K562 (cell line): ENCODE measurements around the gene CDCA7. TPM values are rescaled to one million over a fixed set of nuclear protein-coding genes. Genes with fewer than 3 reads are reported as not detected.

Experiments used
- E2F6 ChIP-seq, 2 experiments: IDR thresholded peaks; 2 replicates each; pipeline ENCODE4 v1.6.1; 2011; ENCODE audit warnings: borderline replicate concordance in 1 of 2, control low read depth in 1 of 2, low read depth in 1 of 2, low read length in 1 of 2, mild to moderate bottlenecking in 1 of 2, mixed read lengths in 1 of 2, moderate library complexity in 1 of 2; ENCODE audit not compliant: insufficient read depth in 1 of 2, insufficient read length in 1 of 2, poor library complexity in 1 of 2, severe bottlenecking in 1 of 2; ENCODE audit errors: extremely low read depth in 1 of 2
- HDAC1 ChIP-seq, 2 experiments: fragments of 450-650 bp; IDR thresholded peaks; 2 replicates each; pipeline ENCODE4 v1.6.1; 2016 to 2017; ENCODE audit warnings: inconsistent platforms in 1 of 2, mild to moderate bottlenecking in 1 of 2, moderate library complexity in 1 of 2
- PHF8 ChIP-seq: fragments of 200-600 bp; sonication (generic); IDR thresholded peaks from 2 replicates; pipeline ENCODE4 v1.6.1; 2012; ENCODE audit warnings: mixed run types, mild to moderate bottlenecking, inconsistent platforms, low read length, moderate library complexity, borderline replicate concordance
- TRIM28 ChIP-seq: fragments of 450-650 bp; IDR thresholded peaks from 2 replicates; pipeline ENCODE4 v1.6.1; 2017
- ZNF318 ChIP-seq, 2 experiments: fragments of 450-650 bp; IDR thresholded peaks; 2 replicates each; pipeline ENCODE4 v1.6.1; 2016; ENCODE audit warnings: mild to moderate bottlenecking in 2 of 2, borderline replicate concordance in 1 of 2, low read depth in 1 of 2, moderate library complexity in 1 of 2
- ZNF384 ChIP-seq: IDR thresholded peaks from 2 replicates; pipeline ENCODE4 v1.6.1; 2012; ENCODE audit warnings: low read depth, low read length, improper control_type of control experiment
- polyA plus RNA-seq, 8 experiments: library from polyadenylated mRNA; depleted of rRNA in 4 of 8; stranded (reverse) in 5 of 8; unstranded in 3 of 8; fragments of >200 nt; fragmentation: Nextera tagmentation in 2 of 8; fragmentation: Illumina TruSeq in 1 of 8; extraction: Ambion mirVana in 2 of 8; extraction: Trizol in 1 of 8; gene quantifications; 2 replicates each; pipeline versions ENCODE4 v1.2.1 to v1.2.3, GENCODE V29; 2011 to 2014; ENCODE audit warnings: inconsistent platforms in 1 of 8, missing spikeins in 1 of 8
- total RNA-seq, 7 experiments: library from RNA; depleted of rRNA in 6 of 7; stranded (reverse); fragments of >200 nt in 6 of 7; fragmentation: Illumina TruSeq in 2 of 7; extraction: Trizol in 2 of 7; gene quantifications; 2 replicates each; pipeline versions ENCODE4 v1.2.1 to v1.2.3, GENCODE V29; 2011 to 2021; ENCODE audit warnings: low replicate concordance in 1 of 7
- TF ChIP-seq, protein P1 (sequence below): IDR thresholded peaks from 2 replicates; pipeline ENCODE4 v1.6.1; 2012; ENCODE audit warnings: low read depth, low read length, improper control_type of control experiment, borderline replicate concordance
- TF ChIP-seq, protein P2 (sequence below): IDR thresholded peaks from 3 replicates; pipeline ENCODE4 v1.6.1; 2011; ENCODE audit warnings: borderline replicate concordance, mild to moderate bottlenecking; ENCODE audit not compliant: insufficient read length, insufficient read depth
- TF ChIP-seq, protein P3 (sequence below): fragments of 450-650 bp; IDR thresholded peaks from one replicate; pipeline ENCODE4 v1.6.1; 2018; ENCODE audit warnings: mild to moderate bottlenecking, moderate library complexity; ENCODE audit not compliant: partially characterized antibody

Gene CDCA7
- total and polyA plus RNA-seq, 9 of the 15 experiments (the other 6 are each of a cell fraction or from before 2014, with no cell fraction given), result 28.5 to 122 (median 51.0) TPM

- TF ChIP-seq, protein P1, sequence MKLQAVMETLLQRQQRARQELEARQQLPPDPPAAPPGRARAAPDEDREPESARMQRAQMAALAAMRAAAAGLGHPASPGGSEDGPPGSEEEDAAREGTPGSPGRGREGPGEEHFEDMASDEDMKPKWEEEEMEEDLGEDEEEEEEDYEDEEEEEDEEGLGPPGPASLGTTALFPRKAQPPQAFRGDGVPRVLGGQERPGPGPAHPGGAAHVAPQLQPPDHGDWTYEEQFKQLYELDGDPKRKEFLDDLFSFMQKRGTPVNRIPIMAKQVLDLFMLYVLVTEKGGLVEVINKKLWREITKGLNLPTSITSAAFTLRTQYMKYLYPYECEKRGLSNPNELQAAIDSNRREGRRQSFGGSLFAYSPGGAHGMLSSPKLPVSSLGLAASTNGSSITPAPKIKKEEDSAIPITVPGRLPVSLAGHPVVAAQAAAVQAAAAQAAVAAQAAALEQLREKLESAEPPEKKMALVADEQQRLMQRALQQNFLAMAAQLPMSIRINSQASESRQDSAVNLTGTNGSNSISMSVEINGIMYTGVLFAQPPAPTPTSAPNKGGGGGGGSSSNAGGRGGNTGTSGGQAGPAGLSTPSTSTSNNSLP, result no peak
- TF ChIP-seq E2F6 (IDR thresholded peaks at IDR 0.05; ENCODE audit: borderline replicate concordance in 1 of 2, extremely low read depth in 1 of 2, insufficient read depth in 1 of 2, insufficient read length in 1 of 2, low read depth in 1 of 2, low read length in 1 of 2, poor library complexity in 1 of 2, severe bottlenecking in 1 of 2) (peak in 1 of 2 experiments; percentile 54), HDAC1 (IDR thresholded peaks at IDR 0.05) (peak in 1 of 2 experiments; percentile 79; a peak in 2 of 4 replicates), TRIM28 (no peak), ZNF384 (no peak), ZNF318 (IDR thresholded peaks at IDR 0.05; ENCODE audit: borderline replicate concordance in 1 of 2, low read depth in 1 of 2) (no peak), PHF8 (peak; percentile 69; the same call in 1 of the 2 replicates)
- TF ChIP-seq, protein P2, sequence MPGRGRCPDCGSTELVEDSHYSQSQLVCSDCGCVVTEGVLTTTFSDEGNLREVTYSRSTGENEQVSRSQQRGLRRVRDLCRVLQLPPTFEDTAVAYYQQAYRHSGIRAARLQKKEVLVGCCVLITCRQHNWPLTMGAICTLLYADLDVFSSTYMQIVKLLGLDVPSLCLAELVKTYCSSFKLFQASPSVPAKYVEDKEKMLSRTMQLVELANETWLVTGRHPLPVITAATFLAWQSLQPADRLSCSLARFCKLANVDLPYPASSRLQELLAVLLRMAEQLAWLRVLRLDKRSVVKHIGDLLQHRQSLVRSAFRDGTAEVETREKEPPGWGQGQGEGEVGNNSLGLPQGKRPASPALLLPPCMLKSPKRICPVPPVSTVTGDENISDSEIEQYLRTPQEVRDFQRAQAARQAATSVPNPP, result no peak
- TF ChIP-seq, protein P3, sequence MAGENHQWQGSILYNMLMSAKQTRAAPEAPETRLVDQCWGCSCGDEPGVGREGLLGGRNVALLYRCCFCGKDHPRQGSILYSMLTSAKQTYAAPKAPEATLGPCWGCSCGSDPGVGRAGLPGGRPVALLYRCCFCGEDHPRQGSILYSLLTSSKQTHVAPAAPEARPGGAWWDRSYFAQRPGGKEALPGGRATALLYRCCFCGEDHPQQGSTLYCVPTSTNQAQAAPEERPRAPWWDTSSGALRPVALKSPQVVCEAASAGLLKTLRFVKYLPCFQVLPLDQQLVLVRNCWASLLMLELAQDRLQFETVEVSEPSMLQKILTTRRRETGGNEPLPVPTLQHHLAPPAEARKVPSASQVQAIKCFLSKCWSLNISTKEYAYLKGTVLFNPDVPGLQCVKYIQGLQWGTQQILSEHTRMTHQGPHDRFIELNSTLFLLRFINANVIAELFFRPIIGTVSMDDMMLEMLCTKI, result no peak
Observed at GRCh38 chr2:173355132-173355865, 627 bp downstream of the CDCA7 start (continued).
